ENCODE data around the gene HS2ST1.
"Not testable (repeated sequence)": the region's sequence is repeated elsewhere in the genome, so short reads cannot be mapped to it uniquely, and the experiment has no call there.

The HS2ST1 gene

GRCh38 chr1:87064309-87064708, 149.9 kb downstream of the HS2ST1 start:
- Histone ChIP-seq H3K4me1 (ENCODE audit: control insufficient read depth in 1 of 2, insufficient read depth in 1 of 2, low read depth in 1 of 2, low read length in 1 of 2) (no peaks in the 10 kb centered on the region), H3K4me3 (ENCODE audit: low read depth in 1 of 2, low read length in 1 of 2) (no peak overlapping the region), H3K27me3 (no peaks in the 10 kb centered on the region), H3K27ac (no peak overlapping the region), H3K9me3 (no peaks in the 10 kb centered on the region), H3K36me3 (no peaks in the 10 kb centered on the region)
- no peak for TF ChIP-seq CTCF (IDR thresholded peaks at IDR 0.05)

- H3K4me1 ChIP-seq (ENCODE audit: control insufficient read depth in 1 of 2, insufficient read depth in 1 of 2, low read depth in 1 of 2, low read length in 1 of 2): no peaks in the 10 kb centered on the region
- H3K27ac ChIP-seq: no peak overlapping the region
- TF ChIP-seq CTCF (IDR thresholded peaks at IDR 0.05): no peak
- H3K36me3 ChIP-seq: no peaks in the 10 kb centered on the region
- no peak overlapping the region for H3K4me3 ChIP-seq (ENCODE audit: low read depth in 1 of 2, low read length in 1 of 2)
- no peaks in the 10 kb centered on the region for H3K27me3 ChIP-seq
- no peaks in the 10 kb centered on the region for H3K9me3 ChIP-seq
These were observed 150.6 kb downstream of the HS2ST1 start for GRCh38 chr1:87064986-87065385.

GRCh38 chr1:87066708-87067107, 152.3 kb downstream of the HS2ST1 start:
- H3K4me1 ChIP-seq (ENCODE audit: control insufficient read depth in 1 of 2, insufficient read depth in 1 of 2, low read depth in 1 of 2, low read length in 1 of 2); H3K27me3 ChIP-seq; H3K9me3 ChIP-seq; H3K36me3 ChIP-seq; H3K4me3 ChIP-seq (ENCODE audit: low read depth in 1 of 2, low read length in 1 of 2); H3K27ac ChIP-seq: not testable (repeated sequence)

GRCh38 chr1:87072411-87072810, 158.0 kb downstream of the HS2ST1 start:
- no peaks in the 10 kb centered on the region for H3K36me3 ChIP-seq

GRCh38 chr1:87072904-87073303, 158.5 kb downstream of the HS2ST1 start:
- no peaks in the 10 kb centered on the region for H3K4me1 ChIP-seq (ENCODE audit: control insufficient read depth in 1 of 2, insufficient read depth in 1 of 2, low read depth in 1 of 2, low read length in 1 of 2)
- no peaks in the 10 kb centered on the region for H3K9me3 ChIP-seq
- H3K4me3 ChIP-seq (ENCODE audit: low read depth in 1 of 2, low read length in 1 of 2): no peak overlapping the region
- no peaks in the 10 kb centered on the region for H3K27me3 ChIP-seq
- no peak overlapping the region for H3K27ac ChIP-seq
- H3K36me3 ChIP-seq: no peaks in the 10 kb centered on the region
- TF ChIP-seq CTCF (IDR thresholded peaks at IDR 0.05): no peak

More at GRCh38 chr1:87072411-87072810, 158.0 kb downstream of the HS2ST1 start:
- H3K4me3 ChIP-seq (ENCODE audit: low read depth in 1 of 2, low read length in 1 of 2): no peak overlapping the region
- H3K27me3 ChIP-seq: no peaks in the 10 kb centered on the region
- no peaks in the 10 kb centered on the region for H3K4me1 ChIP-seq (ENCODE audit: control insufficient read depth in 1 of 2, insufficient read depth in 1 of 2, low read depth in 1 of 2, low read length in 1 of 2)
- H3K9me3 ChIP-seq: no peaks in the 10 kb centered on the region
- H3K27ac ChIP-seq: no peak overlapping the region
- no peak for TF ChIP-seq CTCF (IDR thresholded peaks at IDR 0.05)

- H3K27ac ChIP-seq: no peak overlapping the region
- TF ChIP-seq CTCF (IDR thresholded peaks at IDR 0.05): no peak
- H3K4me3 ChIP-seq (ENCODE audit: low read depth in 1 of 2, low read length in 1 of 2): no peak overlapping the region
These were observed 159.8 kb downstream of the HS2ST1 start for GRCh38 chr1:87074001-87074795.

More at GRCh38 chr1:87074001-87074795, 159.8 kb downstream of the HS2ST1 start:
- H3K36me3 ChIP-seq: no peaks in the 10 kb centered on the region
- H3K27me3 ChIP-seq: no peaks in the 10 kb centered on the region
- H3K9me3 ChIP-seq: no peaks in the 10 kb centered on the region
- H3K4me1 ChIP-seq (ENCODE audit: control insufficient read depth in 1 of 2, insufficient read depth in 1 of 2, low read depth in 1 of 2, low read length in 1 of 2): no peaks in the 10 kb centered on the region
